NCI-H2029 treated with DMSO at 0.1 percent for 48 hours (cell line): Measurements from ENCODE around the gene CCNYL1.

Experiments
- DNase-seq: peaks from one replicate; lab custom pipeline; 2025; lab: John Stamatoyannopoulos, UW

The CCNYL1 gene

DNA sequence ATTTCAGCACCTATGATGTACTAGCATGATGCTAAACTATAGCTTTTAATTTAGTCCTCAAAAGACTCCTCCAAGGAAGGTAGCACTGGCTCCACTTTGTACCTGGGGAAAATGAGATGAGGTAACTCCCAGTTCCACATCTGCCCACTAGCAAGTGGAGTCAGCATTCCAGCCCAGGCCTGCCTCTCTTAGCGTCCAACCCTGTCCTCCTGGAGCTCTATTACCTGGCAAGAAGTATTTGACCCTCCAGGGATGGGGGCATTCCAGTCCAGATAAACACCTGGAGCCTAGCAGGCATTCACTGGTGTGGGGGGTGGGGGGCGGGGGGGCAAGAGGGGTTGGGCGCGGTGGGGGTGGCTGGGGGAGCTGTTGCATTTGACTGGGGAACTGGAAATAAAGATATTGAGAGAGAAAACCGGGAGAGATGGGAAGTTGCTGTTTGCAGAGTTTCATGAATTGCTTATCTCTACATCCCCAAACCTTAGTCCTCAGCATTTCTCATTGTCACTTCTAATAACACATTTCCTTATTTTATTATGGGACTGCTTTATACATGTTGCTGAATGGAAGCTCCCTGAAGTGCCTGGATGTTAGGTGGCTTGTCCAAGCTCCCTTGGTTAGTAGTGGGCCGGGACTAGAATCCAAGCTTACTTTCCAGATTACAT, 80.3 kb downstream of the CCNYL1 start:
- no peak for DNase-seq

- DNase-seq: no peak
Measured at GRCh38 chr2:207792244-207792785, 80.9 kb downstream of the CCNYL1 start.

DNA sequence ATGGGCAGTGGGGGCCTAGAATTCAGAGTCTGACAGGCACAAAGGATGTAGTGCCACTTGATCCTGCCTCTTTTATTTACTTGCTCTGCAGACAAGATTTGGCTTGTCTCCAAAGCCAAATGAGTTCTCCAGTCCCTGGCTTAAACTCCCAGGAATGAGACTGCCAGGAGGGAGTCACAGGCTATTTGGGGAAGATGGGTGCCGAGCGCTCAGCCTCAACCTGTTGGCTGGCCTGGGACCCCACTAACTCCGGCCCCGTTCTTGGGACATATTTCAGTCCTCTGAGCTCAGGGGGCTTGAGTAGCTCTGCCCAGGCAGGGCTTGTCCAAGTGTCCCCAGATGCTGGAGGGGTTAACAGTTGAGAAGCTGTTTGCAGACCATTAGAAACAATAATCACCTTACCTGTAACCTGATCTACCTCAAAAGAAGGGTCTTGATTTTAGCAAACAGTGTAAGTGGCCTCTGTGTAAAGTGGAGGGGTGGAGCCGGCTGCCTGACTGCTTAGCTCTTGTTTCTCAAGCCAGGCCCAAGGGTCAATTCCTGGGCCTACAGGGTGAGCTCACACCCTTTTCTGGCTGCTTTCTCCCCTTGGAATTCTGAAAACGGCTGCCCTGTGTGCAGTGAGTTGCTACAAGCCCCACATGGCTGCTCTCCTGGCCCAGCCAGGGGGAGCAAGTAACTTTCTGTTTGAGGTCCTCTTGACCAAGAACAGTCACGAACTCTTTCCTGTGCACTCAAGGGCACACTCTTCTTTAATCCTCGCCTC, 85.3 kb downstream of the CCNYL1 start:
- peak; percentile 84 for DNase-seq

GRCh38 chr2:207801259-207801658, 89.8 kb downstream of the CCNYL1 start:
- no peak for DNase-seq

GRCh38 chr2:207802650-207803049, 91.2 kb downstream of the CCNYL1 start:
- DNase-seq: no peak
